Mucosa of descending colon (tissue), 3 donors: ENCODE results near the gene CHERP. TPM values are rescaled to one million over a fixed set of nuclear protein-coding genes. Genes with fewer than 3 reads are reported as not detected.
A peak's percentile ranks its signal among the peaks of the same experiment; 100 is the strongest.

ENCODE experiments used
- ATAC-seq: fragments of 200-7000 bp; cut with Tn5 transposase; one replicate; pipeline ENCODE4 v1.9.1; 2020; ENCODE audit warnings: mild to moderate bottlenecking, moderate library complexity
- DNase-seq, 3 donors: peaks; one replicate each; pipeline ENCODE4 v3.0.0-alpha.2; 2020
- H3K36me3 ChIP-seq: fragments of 200-600 bp; one replicate; pipeline ENCODE4 v1.8.0; 2021; ENCODE audit warnings: low read depth, mild to moderate bottlenecking
- H3K4me1 ChIP-seq: fragments of 200-600 bp; one replicate; pipeline ENCODE4 v1.8.0; 2021; ENCODE audit warnings: low read depth, mild to moderate bottlenecking
- H3K4me3 ChIP-seq: fragments of 200-600 bp; one replicate; pipeline ENCODE4 v1.8.0; 2021; ENCODE audit warnings: mild to moderate bottlenecking
- H3K9me3 ChIP-seq: fragments of 200-600 bp; one replicate; pipeline ENCODE4 v1.8.0; 2021; ENCODE audit warnings: mild to moderate bottlenecking
- intact Hi-C, 2 donors: fragments of 100-400 bp; cut with DNase I in 1 of 2; cut with micrococcal nuclease in 1 of 2; formaldehyde crosslinking; loops; one replicate each; pipeline versions ENCODE4 v1.11.0 to v1.11.1; 2022; cut with DNase I, micrococcal nuclease
- long read RNA-seq, 2 donors: library from polyadenylated mRNA; unstranded; transcript quantifications; one replicate each; pipeline ENCODE4 v2.0.0, GENCODE V29; 2019 to 2021
- total RNA-seq, 3 donors: library from RNA; stranded (reverse); fragmentation: NEBNext Ultra II Directional in 2 of 3; extraction: Animal tissue kit (Norgen Biotek cat#: 25700) in 2 of 3; gene quantifications; one replicate each; pipeline versions ENCODE4 v1.2.1 to v1.2.4, GENCODE V29; 2021 to 2023
- TF ChIP-seq, protein P1 (sequence below): fragments of 200-600 bp; IDR thresholded peaks from one replicate; pipeline ENCODE4 v1.8.0; 2022; ENCODE audit warnings: antibody characterized with exemption, mild to moderate bottlenecking
- donor health status: DM: no; HTN: no; CAD: no; lungs with moderate emphysema.
- donor health status: DM: no; HTN: no; CAD: no.
- donor health status: DM: no; HTN: yes; CAD: no.

Gene CHERP, protein sequence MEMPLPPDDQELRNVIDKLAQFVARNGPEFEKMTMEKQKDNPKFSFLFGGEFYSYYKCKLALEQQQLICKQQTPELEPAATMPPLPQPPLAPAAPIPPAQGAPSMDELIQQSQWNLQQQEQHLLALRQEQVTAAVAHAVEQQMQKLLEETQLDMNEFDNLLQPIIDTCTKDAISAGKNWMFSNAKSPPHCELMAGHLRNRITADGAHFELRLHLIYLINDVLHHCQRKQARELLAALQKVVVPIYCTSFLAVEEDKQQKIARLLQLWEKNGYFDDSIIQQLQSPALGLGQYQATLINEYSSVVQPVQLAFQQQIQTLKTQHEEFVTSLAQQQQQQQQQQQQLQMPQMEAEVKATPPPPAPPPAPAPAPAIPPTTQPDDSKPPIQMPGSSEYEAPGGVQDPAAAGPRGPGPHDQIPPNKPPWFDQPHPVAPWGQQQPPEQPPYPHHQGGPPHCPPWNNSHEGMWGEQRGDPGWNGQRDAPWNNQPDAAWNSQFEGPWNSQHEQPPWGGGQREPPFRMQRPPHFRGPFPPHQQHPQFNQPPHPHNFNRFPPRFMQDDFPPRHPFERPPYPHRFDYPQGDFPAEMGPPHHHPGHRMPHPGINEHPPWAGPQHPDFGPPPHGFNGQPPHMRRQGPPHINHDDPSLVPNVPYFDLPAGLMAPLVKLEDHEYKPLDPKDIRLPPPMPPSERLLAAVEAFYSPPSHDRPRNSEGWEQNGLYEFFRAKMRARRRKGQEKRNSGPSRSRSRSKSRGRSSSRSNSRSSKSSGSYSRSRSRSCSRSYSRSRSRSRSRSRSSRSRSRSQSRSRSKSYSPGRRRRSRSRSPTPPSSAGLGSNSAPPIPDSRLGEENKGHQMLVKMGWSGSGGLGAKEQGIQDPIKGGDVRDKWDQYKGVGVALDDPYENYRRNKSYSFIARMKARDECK
- total RNA-seq = 10 to 100 TPM; 36.3 to 43.0 (median 38.8) TPM
- long read RNA-seq, donor 1, full-length matches to known transcripts = 1 of 15 reads
- long read RNA-seq, donor 1, partial matches to known transcripts = 8 of 15 reads
- long read RNA-seq, donor 1, other reads (novel, unspliced or antisense) = 6 of 15 reads
- long read RNA-seq, donor 2, full-length matches to known transcripts = 2 of 9 reads
- long read RNA-seq, donor 2, partial matches to known transcripts = 5 of 9 reads
- long read RNA-seq, donor 2, other reads (novel, unspliced or antisense) = 2 of 9 reads

- intact Hi-C loops = no loop called here
- peak within 1 kb of the TSS; percentile 96 for H3K4me3 ChIP-seq
- H3K4me1 ChIP-seq = peaks cover 21% of the 10 kb centered on the region
- TF ChIP-seq, protein P1, sequence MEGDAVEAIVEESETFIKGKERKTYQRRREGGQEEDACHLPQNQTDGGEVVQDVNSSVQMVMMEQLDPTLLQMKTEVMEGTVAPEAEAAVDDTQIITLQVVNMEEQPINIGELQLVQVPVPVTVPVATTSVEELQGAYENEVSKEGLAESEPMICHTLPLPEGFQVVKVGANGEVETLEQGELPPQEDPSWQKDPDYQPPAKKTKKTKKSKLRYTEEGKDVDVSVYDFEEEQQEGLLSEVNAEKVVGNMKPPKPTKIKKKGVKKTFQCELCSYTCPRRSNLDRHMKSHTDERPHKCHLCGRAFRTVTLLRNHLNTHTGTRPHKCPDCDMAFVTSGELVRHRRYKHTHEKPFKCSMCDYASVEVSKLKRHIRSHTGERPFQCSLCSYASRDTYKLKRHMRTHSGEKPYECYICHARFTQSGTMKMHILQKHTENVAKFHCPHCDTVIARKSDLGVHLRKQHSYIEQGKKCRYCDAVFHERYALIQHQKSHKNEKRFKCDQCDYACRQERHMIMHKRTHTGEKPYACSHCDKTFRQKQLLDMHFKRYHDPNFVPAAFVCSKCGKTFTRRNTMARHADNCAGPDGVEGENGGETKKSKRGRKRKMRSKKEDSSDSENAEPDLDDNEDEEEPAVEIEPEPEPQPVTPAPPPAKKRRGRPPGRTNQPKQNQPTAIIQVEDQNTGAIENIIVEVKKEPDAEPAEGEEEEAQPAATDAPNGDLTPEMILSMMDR = no peak
- H3K36me3 ChIP-seq = no peaks in the 10 kb centered on the region
- DNase-seq (peak; percentile 95 to 97 (median 95)), ATAC-seq (peak; percentile 99)
- H3K9me3 ChIP-seq = no peaks in the 10 kb centered on the region
These were observed at the start of gene CHERP for GRCh38 chr19:16542045-16542909. Gene CHERP (minus strand): TSS chr19:16542437. CDS start chr19:16542378, 59 bp downstream.

- DNase-seq = peak in 1 of 3 donors; percentile 7
- no peak for ATAC-seq
- H3K4me3 ChIP-seq = no peak overlapping the region
- no peaks in the 10 kb centered on the region for H3K9me3 ChIP-seq
- intact Hi-C loops = no loop called here
- TF ChIP-seq, protein P1 = no peak
- H3K4me1 ChIP-seq = peaks cover 46% of the 10 kb centered on the region
- no peaks in the 10 kb centered on the region for H3K36me3 ChIP-seq
These were observed 48.9 kb upstream of the CHERP start for GRCh38 chr19:16590876-16591802.

DNA sequence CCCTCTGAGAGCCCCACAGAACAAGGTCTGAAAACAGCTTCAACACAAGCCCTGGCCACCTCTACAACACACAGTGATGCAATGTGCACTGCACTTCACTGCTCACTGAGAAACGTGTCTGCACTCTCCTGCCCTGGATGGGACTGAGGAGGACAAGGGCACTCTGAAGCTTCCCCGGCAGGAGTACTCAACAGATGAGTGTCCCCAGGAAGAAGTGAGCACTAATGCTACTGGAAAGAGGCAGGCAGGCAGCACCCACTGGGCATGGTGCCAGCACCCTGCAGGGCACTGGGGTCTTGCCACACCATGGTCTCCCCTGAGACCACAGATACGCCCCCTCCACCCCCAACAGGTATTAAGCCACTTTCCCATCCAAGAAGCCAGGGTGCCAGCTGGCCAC lies 47.7 kb upstream of the CHERP start:
- intact Hi-C loops = no loop called here
- TF ChIP-seq, protein P1 = no peak
- no peaks in the 10 kb centered on the region for H3K36me3 ChIP-seq
- peak in 1 of 3 donors; percentile 56 for DNase-seq
- no peaks in the 10 kb centered on the region for H3K9me3 ChIP-seq
- no peak for ATAC-seq
- H3K4me3 ChIP-seq = no peak overlapping the region
- H3K4me1 ChIP-seq = peaks cover 52% of the 10 kb centered on the region

DNA sequence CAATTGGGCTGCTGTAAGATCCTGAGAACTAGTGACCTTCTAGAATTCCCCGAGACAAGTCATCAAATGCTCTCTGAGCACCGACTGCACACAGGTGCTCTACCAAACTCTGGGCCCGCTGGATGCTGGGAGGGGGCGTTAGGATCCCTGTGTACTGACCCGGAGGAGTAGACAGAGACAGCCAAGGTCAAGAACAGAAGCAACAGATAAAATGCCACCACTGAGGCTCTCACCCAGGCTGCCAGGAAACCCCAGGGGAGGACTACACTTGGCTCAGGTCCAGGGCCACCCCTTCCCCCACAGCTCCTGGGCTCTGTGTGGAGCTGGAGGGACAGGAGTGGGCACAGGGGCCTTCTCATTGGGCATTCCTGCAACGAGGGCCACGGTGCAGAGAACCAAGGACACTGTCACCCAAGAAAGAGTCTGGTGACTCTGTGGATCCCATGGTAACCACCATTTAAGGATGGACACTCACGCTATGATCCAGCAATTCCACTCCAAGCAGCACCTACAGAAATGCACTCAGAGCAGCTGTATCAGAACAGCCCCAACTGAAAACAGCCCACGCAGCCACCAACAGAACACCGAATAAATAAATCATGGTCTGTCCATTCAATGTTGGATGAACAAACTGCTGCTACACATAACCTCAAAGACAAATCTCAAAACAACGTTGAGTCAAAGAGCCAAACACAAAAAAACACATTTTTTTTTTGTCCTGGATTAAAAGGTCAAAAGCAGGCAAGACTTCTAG lies 46.8 kb upstream of the CHERP start:
- Histone ChIP-seq H3K4me1 (peaks cover 57% of the 10 kb centered on the region), H3K9me3 (no peaks in the 10 kb centered on the region), H3K4me3 (no peak overlapping the region), H3K36me3 (no peaks in the 10 kb centered on the region)
- intact Hi-C loops = no loop called here
- DNase-seq (peak in 1 of 3 donors; percentile 40), ATAC-seq (no peak)
- TF ChIP-seq, protein P1 = no peak
